NCI-H1436 treated with DMSO at 0.1 percent for 48 hours (cell line): ENCODE results near the gene SLC19A1.
"Not testable (repeated sequence)": the region's sequence is repeated elsewhere in the genome, so short reads cannot be mapped to it uniquely, and the experiment has no call there.

Source experiments
- DNase-seq: peaks from one replicate; lab custom pipeline; 2025; lab: John Stamatoyannopoulos, UW

Gene SLC19A1

GRCh38 chr21:45576838-45577737, 34.8 kb upstream of the SLC19A1 start:
- no peak for DNase-seq

GRCh38 chr21:45575993-45576837, 34.0 kb upstream of the SLC19A1 start:
- no peak for DNase-seq

- no peak for DNase-seq
Measured at GRCh38 chr21:45575304-45575992, 33.2 kb upstream of the SLC19A1 start.

- no peak for DNase-seq
Measured at GRCh38 chr21:45574691-45575090, 32.5 kb upstream of the SLC19A1 start.

GRCh38 chr21:45574081-45574501, 31.9 kb upstream of the SLC19A1 start:
- no peak for DNase-seq

- DNase-seq: no peak
Measured at GRCh38 chr21:45573452-45574035, 31.3 kb upstream of the SLC19A1 start.

- no peak for DNase-seq
Measured at GRCh38 chr21:45572783-45573451, 30.7 kb upstream of the SLC19A1 start.

- no peak for DNase-seq
Measured at GRCh38 chr21:45572231-45572630, 30.0 kb upstream of the SLC19A1 start.

- no peak for DNase-seq
Measured at GRCh38 chr21:45571641-45572040, 29.4 kb upstream of the SLC19A1 start.

- no peak for DNase-seq
Measured at GRCh38 chr21:45570826-45571601, 28.8 kb upstream of the SLC19A1 start.

- DNase-seq: no peak
Measured at GRCh38 chr21:45570071-45570470, 27.8 kb upstream of the SLC19A1 start.

- DNase-seq: no peak
Measured at GRCh38 chr21:45568383-45568782, 26.1 kb upstream of the SLC19A1 start.

GRCh38 chr21:45564137-45564536, 21.9 kb upstream of the SLC19A1 start:
- DNase-seq: not testable (repeated sequence)

- DNase-seq: no peak
Measured at GRCh38 chr21:45562965-45563364, 20.7 kb upstream of the SLC19A1 start.

GRCh38 chr21:45562402-45562801, 20.2 kb upstream of the SLC19A1 start:
- DNase-seq: no peak

- DNase-seq: not testable (repeated sequence)
Measured at GRCh38 chr21:45561241-45561640, 19.0 kb upstream of the SLC19A1 start.

GRCh38 chr21:45560106-45561021, 18.1 kb upstream of the SLC19A1 start:
- no peak for DNase-seq

- DNase-seq: no peak
Measured at GRCh38 chr21:45559216-45560105, 17.2 kb upstream of the SLC19A1 start.
